Neural progenitor cell (in vitro differentiated cells): ENCODE data around the gene DAW1. TPM values are rescaled to one million over a fixed set of nuclear protein-coding genes. Genes with fewer than 3 reads are reported as not detected.

Source experiments
- DNase-seq: peaks from one replicate; pipeline ENCODE4 v3.0.0-alpha.2; 2016; ENCODE audit warnings: low spot score
- H2AFZ ChIP-seq: fragments of 200-600 bp; sonication (generic); replicated peaks from 2 replicates; pipeline ENCODE4 v1.6.1; 2016; ENCODE audit warnings: antibody characterized with exemption
- H3F3A ChIP-seq: fragments of 200-600 bp; sonication (generic); 2 replicates; pipeline ENCODE4 v1.6.1; 2016; ENCODE audit warnings: antibody characterized with exemption, low read depth
- H3K27ac ChIP-seq: fragments of 200-600 bp; sonication (generic); 2 replicates; pipeline ENCODE4 v1.5.1; 2016; ENCODE audit warnings: mild to moderate bottlenecking
- H3K27me3 ChIP-seq: fragments of 200-600 bp; sonication (generic); 2 replicates; pipeline ENCODE4 v1.6.1; 2016; ENCODE audit warnings: mild to moderate bottlenecking, moderate library complexity
- H3K36me3 ChIP-seq: fragments of 200-600 bp; sonication (generic); 2 replicates; pipeline ENCODE4 v1.5.1; 2016
- H3K4me1 ChIP-seq: fragments of 200-600 bp; sonication (generic); 2 replicates; pipeline ENCODE4 v1.6.1; 2016; ENCODE audit warnings: mixed run types
- H3K4me2 ChIP-seq: fragments of 200-600 bp; sonication (generic); 2 replicates; pipeline ENCODE4 v1.6.1; 2016
- H3K4me3 ChIP-seq: fragments of 200-600 bp; sonication (generic); 2 replicates; pipeline ENCODE4 v1.5.1; 2016
- H3K79me2 ChIP-seq: fragments of 200-600 bp; sonication (generic); 2 replicates; pipeline ENCODE4 v1.6.1; 2016; ENCODE audit warnings: low read depth
- H3K9ac ChIP-seq: fragments of 200-600 bp; sonication (generic); 2 replicates; pipeline ENCODE4 v1.6.1; 2016
- H3K9me3 ChIP-seq: fragments of 200-600 bp; sonication (generic); 2 replicates; pipeline ENCODE4 v1.5.1; 2016; ENCODE audit warnings: low read depth
- H4K20me1 ChIP-seq: fragments of 200-600 bp; sonication (generic); 2 replicates; pipeline ENCODE4 v1.6.1; 2016; ENCODE audit warnings: low read depth
- H3K27ac Mint-ChIP-seq: 3 replicates; pipeline ENCODE4 v1.8.0; 2021; ENCODE audit warnings: mixed read lengths
- H3K27me3 Mint-ChIP-seq: 2 replicates; pipeline ENCODE4 v1.8.0; 2022; ENCODE audit warnings: low read depth, mild to moderate bottlenecking, inconsistent platforms, moderate library complexity, mixed read lengths; ENCODE audit not compliant: insufficient read depth
- H3K36me3 Mint-ChIP-seq: 3 replicates; pipeline ENCODE4 v1.8.0; 2021; ENCODE audit warnings: mixed read lengths
- H3K4me1 Mint-ChIP-seq: 3 replicates; pipeline ENCODE4 v1.8.0; 2021; ENCODE audit warnings: mixed read lengths
- H3K4me3 Mint-ChIP-seq: 3 replicates; pipeline ENCODE4 v1.8.0; 2021; ENCODE audit warnings: mild to moderate bottlenecking, moderate library complexity, mixed read lengths
- H3K9me3 Mint-ChIP-seq: 3 replicates; pipeline ENCODE4 v1.8.0; 2020; ENCODE audit warnings: mixed read lengths
- EZH2 ChIP-seq: fragments of 200-600 bp; sonication (generic); IDR thresholded peaks from 2 replicates; pipeline ENCODE4 v1.6.1; 2017; ENCODE audit warnings: antibody characterized with exemption, mild to moderate bottlenecking, moderate library complexity
- EZH2phosphoT487 ChIP-seq: fragments of 200-600 bp; sonication (generic); IDR thresholded peaks from 2 replicates; pipeline ENCODE4 v1.6.1; 2017; ENCODE audit warnings: antibody characterized with exemption
- total RNA-seq: library from RNA; depleted of rRNA; stranded (reverse); fragments of >200 nt; gene quantifications from 2 replicates; pipeline ENCODE4 v1.2.3, GENCODE V29; 2015; ENCODE audit warnings: low replicate concordance
- TF ChIP-seq, protein P1 (sequence below): fragments of 200-600 bp; sonication (generic); IDR thresholded peaks from 2 replicates; pipeline ENCODE4 v1.5.1; 2017; ENCODE audit warnings: antibody characterized with exemption, mild to moderate bottlenecking

The DAW1 gene
- total RNA-seq, 1 donor from 2014 or later = not detected

DNA sequence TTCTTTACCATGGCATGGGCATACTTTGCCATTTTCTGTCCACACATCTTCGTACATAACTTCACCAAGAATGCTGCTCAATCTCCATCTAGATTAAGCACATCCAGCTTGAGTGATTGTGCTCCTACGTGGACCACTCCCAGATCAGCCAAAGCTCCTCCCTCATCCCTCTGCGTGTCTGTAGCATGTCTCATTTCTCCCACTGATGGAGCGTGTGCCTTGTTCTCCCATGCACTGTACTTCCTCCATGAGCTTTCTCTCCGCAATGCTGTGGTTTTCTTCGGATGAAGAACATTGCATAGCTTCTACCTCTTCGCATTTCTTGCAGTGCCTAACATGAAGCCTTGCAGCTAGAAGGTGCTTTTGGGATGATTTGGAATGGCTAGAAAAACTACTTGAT is 44.3 kb upstream of the DAW1 start:
- DNase-seq = no peak
- Mint-ChIP-seq H3K36me3 (no peaks in the 10 kb centered on the region), H3K9me3 (no peaks in the 10 kb centered on the region), H3K27ac (no peak overlapping the region), H3K4me1 (no peaks in the 10 kb centered on the region), H3K4me3 (no peak overlapping the region), H3K27me3 (peaks cover 6% of the 10 kb centered on the region)
- H3K4me3 ChIP-seq = no peak overlapping the region
- no peaks in the 10 kb centered on the region for H3K4me1 ChIP-seq
- no peaks in the 10 kb centered on the region for H3K79me2 ChIP-seq
- H3K36me3 ChIP-seq = no peaks in the 10 kb centered on the region
- H3K27ac ChIP-seq = no peak overlapping the region
- no peaks in the 10 kb centered on the region for H3K9me3 ChIP-seq
- H3K4me2 ChIP-seq = no peak overlapping the region
- no peaks in the 10 kb centered on the region for H4K20me1 ChIP-seq
- no peak overlapping the region for H2AFZ ChIP-seq
- no peaks in the 10 kb centered on the region for H3K27me3 ChIP-seq
- H3K9ac ChIP-seq = no peak overlapping the region
- TF ChIP-seq, protein P1, sequence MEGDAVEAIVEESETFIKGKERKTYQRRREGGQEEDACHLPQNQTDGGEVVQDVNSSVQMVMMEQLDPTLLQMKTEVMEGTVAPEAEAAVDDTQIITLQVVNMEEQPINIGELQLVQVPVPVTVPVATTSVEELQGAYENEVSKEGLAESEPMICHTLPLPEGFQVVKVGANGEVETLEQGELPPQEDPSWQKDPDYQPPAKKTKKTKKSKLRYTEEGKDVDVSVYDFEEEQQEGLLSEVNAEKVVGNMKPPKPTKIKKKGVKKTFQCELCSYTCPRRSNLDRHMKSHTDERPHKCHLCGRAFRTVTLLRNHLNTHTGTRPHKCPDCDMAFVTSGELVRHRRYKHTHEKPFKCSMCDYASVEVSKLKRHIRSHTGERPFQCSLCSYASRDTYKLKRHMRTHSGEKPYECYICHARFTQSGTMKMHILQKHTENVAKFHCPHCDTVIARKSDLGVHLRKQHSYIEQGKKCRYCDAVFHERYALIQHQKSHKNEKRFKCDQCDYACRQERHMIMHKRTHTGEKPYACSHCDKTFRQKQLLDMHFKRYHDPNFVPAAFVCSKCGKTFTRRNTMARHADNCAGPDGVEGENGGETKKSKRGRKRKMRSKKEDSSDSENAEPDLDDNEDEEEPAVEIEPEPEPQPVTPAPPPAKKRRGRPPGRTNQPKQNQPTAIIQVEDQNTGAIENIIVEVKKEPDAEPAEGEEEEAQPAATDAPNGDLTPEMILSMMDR = no peak
- no peak for TF ChIP-seq EZH2
- TF ChIP-seq EZH2phosphoT487 = no peak
- H3F3A ChIP-seq = no peaks in the 10 kb centered on the region

DNA sequence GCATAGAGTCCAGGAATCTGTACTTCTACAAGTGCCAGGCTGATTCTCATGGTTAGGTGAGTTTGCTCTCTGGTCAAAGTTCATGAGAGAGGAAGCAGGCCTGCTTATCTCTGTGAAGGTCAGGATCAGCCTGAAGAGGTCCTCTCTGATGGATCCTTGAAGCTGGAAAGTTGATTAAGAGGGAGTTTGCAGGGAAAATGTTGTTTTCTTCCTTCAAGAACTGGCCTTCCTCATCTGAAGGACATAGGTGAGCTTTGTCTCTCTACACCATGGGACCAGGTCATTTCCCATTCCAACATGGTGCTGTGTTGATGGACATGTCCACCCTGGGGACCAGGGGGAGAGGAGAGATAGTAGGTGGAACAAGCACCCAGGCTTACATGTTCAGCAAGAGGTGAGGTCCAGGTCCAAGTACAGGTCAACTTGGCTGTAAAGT is 42.9 kb upstream of the DAW1 start:
- H3K4me1 Mint-ChIP-seq = no peaks in the 10 kb centered on the region
- no peak for DNase-seq
- H3K4me3 Mint-ChIP-seq = no peak overlapping the region
- H3K27ac Mint-ChIP-seq = no peak overlapping the region
- H3K36me3 Mint-ChIP-seq = no peaks in the 10 kb centered on the region
- Histone ChIP-seq H3F3A (no peaks in the 10 kb centered on the region), H3K79me2 (no peaks in the 10 kb centered on the region), H3K27ac (no peak overlapping the region), H4K20me1 (no peaks in the 10 kb centered on the region), H3K9me3 (no peaks in the 10 kb centered on the region), H3K27me3 (no peaks in the 10 kb centered on the region), H3K9ac (no peak overlapping the region), H3K36me3 (no peaks in the 10 kb centered on the region), H3K4me1 (no peaks in the 10 kb centered on the region), H2AFZ (no peak overlapping the region), H3K4me3 (no peak overlapping the region), H3K4me2 (no peak overlapping the region)
- TF ChIP-seq EZH2 (no peak), EZH2phosphoT487 (no peak)
- TF ChIP-seq, protein P1 = no peak
- peaks cover 2% of the 10 kb centered on the region for H3K27me3 Mint-ChIP-seq
- no peaks in the 10 kb centered on the region for H3K9me3 Mint-ChIP-seq

DNA sequence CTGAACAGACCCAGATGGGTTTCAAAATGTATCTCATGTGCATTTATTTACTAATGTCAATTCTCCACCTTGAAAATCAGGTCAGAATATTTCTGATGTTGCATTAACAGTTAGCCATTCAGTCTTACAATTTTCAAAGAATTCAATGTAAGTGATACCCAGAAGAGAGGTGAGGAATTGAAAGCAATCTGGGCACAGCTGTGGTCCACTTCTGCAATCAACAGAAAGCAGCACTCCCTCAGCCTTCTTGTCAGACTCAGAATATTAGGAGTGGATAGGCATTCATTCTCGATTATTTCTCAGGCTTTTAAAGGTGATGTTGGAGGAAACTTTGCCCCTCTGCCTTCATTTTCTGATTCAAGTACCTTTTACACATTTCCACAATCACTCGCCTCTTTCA is 42.1 kb upstream of the DAW1 start:
- Histone ChIP-seq H3K4me1 (no peaks in the 10 kb centered on the region), H3K9ac (no peak overlapping the region), H3K27me3 (no peaks in the 10 kb centered on the region), H3K4me3 (no peak overlapping the region), H2AFZ (no peak overlapping the region), H3K4me2 (no peak overlapping the region), H4K20me1 (no peaks in the 10 kb centered on the region), H3K27ac (no peak overlapping the region), H3F3A (no peaks in the 10 kb centered on the region), H3K36me3 (no peaks in the 10 kb centered on the region), H3K79me2 (no peaks in the 10 kb centered on the region), H3K9me3 (no peaks in the 10 kb centered on the region)
- Mint-ChIP-seq H3K27me3 (peaks cover 2% of the 10 kb centered on the region), H3K4me1 (no peaks in the 10 kb centered on the region), H3K9me3 (no peaks in the 10 kb centered on the region), H3K36me3 (no peaks in the 10 kb centered on the region), H3K27ac (no peak overlapping the region), H3K4me3 (no peak overlapping the region)
- DNase-seq = no peak
- TF ChIP-seq EZH2 = no peak
- TF ChIP-seq EZH2phosphoT487 = no peak
- TF ChIP-seq, protein P1 = no peak

DNA sequence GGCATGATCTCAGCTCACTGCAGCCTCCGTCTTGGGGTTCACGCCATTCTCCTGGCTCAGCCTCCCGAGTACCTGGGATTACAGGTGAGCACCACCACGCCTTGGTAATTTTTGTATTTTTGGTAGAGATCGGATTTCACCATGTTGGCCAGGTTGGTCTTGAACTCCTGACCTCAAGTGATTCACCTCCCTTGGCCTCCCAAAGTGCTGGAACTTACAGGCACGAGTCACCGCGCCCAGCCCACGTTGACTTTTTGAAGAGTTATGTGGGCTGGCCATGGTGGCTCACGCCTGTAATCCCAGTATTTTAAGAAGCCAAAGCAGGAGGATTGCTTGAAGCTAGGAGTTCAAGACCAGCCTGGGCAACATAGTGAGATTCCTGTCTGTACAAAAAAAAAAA is 37.0 kb upstream of the DAW1 start:
- no peaks in the 10 kb centered on the region for H3K4me1 Mint-ChIP-seq
- H3K9ac ChIP-seq = no peak overlapping the region
- TF ChIP-seq, protein P1 = no peak
- TF ChIP-seq EZH2phosphoT487 = no peak
- TF ChIP-seq EZH2 = no peak

More for the DNA sequence above, 37.0 kb upstream of the DAW1 start:
- H3K27me3 ChIP-seq = no peaks in the 10 kb centered on the region
- H3K4me2 ChIP-seq = no peak overlapping the region
- H3F3A ChIP-seq = no peaks in the 10 kb centered on the region
- H3K36me3 ChIP-seq = no peaks in the 10 kb centered on the region
- H2AFZ ChIP-seq = no peak overlapping the region
- H4K20me1 ChIP-seq = no peaks in the 10 kb centered on the region
- no peak overlapping the region for H3K4me3 ChIP-seq
- no peaks in the 10 kb centered on the region for H3K9me3 ChIP-seq
- peaks cover 5% of the 10 kb centered on the region for H3K9me3 Mint-ChIP-seq
- H3K27ac Mint-ChIP-seq = no peak overlapping the region
- H3K36me3 Mint-ChIP-seq = no peaks in the 10 kb centered on the region
- no peak for DNase-seq
- H3K27ac ChIP-seq = no peak overlapping the region
- H3K27me3 Mint-ChIP-seq = no peaks in the 10 kb centered on the region
- H3K4me1 ChIP-seq = no peaks in the 10 kb centered on the region
- no peaks in the 10 kb centered on the region for H3K79me2 ChIP-seq
- H3K4me3 Mint-ChIP-seq = no peak overlapping the region
